Neural progenitor cell (in vitro differentiated cells): Measurements from ENCODE around the gene CDC42BPA.

Source experiments
- EZH2 ChIP-seq: fragments of 200-600 bp; sonication (generic); IDR thresholded peaks from 2 replicates; pipeline ENCODE4 v1.6.1; 2017; ENCODE audit warnings: antibody characterized with exemption, mild to moderate bottlenecking, moderate library complexity
- TF ChIP-seq, protein P1 (sequence below): fragments of 200-600 bp; sonication (generic); IDR thresholded peaks from 2 replicates; pipeline ENCODE4 v1.5.1; 2017; ENCODE audit warnings: antibody characterized with exemption, mild to moderate bottlenecking

DNA sequence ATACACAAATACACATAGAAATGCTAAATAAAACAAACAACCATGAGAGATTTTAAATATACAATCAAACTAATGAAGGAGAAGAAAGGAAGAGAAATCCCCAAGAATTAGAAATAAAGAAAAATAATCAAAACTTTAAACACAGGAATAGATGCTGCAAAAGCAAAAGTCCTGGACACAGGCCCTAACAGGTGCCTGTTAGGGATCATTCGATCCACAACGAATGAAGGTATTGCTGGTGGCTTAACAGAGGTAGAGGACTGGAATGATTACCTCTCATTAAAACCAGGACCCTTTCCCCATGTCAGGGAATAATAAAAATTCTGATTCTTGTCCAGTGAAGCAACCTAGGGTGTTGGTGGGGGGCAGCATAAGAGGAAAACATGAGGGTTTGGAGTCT is 56.8 kb downstream of the CDC42BPA start:
- TF ChIP-seq, protein P1, sequence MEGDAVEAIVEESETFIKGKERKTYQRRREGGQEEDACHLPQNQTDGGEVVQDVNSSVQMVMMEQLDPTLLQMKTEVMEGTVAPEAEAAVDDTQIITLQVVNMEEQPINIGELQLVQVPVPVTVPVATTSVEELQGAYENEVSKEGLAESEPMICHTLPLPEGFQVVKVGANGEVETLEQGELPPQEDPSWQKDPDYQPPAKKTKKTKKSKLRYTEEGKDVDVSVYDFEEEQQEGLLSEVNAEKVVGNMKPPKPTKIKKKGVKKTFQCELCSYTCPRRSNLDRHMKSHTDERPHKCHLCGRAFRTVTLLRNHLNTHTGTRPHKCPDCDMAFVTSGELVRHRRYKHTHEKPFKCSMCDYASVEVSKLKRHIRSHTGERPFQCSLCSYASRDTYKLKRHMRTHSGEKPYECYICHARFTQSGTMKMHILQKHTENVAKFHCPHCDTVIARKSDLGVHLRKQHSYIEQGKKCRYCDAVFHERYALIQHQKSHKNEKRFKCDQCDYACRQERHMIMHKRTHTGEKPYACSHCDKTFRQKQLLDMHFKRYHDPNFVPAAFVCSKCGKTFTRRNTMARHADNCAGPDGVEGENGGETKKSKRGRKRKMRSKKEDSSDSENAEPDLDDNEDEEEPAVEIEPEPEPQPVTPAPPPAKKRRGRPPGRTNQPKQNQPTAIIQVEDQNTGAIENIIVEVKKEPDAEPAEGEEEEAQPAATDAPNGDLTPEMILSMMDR, result no peak
- TF ChIP-seq EZH2, result no peak
